Measurements from ENCODE around the gene PTGDS.
A peak's percentile ranks its signal among the peaks of the same experiment; 100 is the strongest.

PTGDS gene

GRCh38 chr9:137026828-137027227 is 49.5 kb downstream of the PTGDS start:
- ATAC-seq: no peak
- TF ChIP-seq CREB5 (CRISPR knock-in tag; IDR thresholded peaks at IDR 0.05; ENCODE audit: low read depth): no peak
- TF ChIP-seq TSHZ2 (CRISPR knock-in tag; IDR thresholded peaks at IDR 0.05): no peak

GRCh38 chr9:137027369-137028262 is 50.3 kb downstream of the PTGDS start, which contains the start of gene ABCA2:
Gene ABCA2 (minus strand): TSS chr9:137028237. CDS start chr9:137028140, 97 bp downstream.
- TF ChIP-seq ZNF565 (CRISPR knock-in tag; conservative IDR thresholded peaks at IDR 0.05; ENCODE audit: low read depth): no peak
- no peak for TF ChIP-seq OSR1 (CRISPR knock-in tag; IDR thresholded peaks at IDR 0.05)
- TF ChIP-seq BACH2 (CRISPR knock-in tag; IDR thresholded peaks at IDR 0.05; ENCODE audit: borderline replicate concordance): no peak
- no peak for TF ChIP-seq TOX (CRISPR knock-in tag; IDR thresholded peaks at IDR 0.05; ENCODE audit: borderline replicate concordance)
- no peak for TF ChIP-seq ZNF8 (CRISPR knock-in tag; IDR thresholded peaks at IDR 0.05)
- no peak for TF ChIP-seq SNAI2 (CRISPR knock-in tag; IDR thresholded peaks at IDR 0.05)
- TF ChIP-seq ARNTL (CRISPR knock-in tag; IDR thresholded peaks at IDR 0.05; ENCODE audit: borderline replicate concordance, low read depth): no peak
- TF ChIP-seq ISL1 (CRISPR knock-in tag; IDR thresholded peaks at IDR 0.05): no peak
- no peak for TF ChIP-seq ZC3H10 (CRISPR knock-in tag; IDR thresholded peaks at IDR 0.05)
- no peak for TF ChIP-seq TCF4 (CRISPR knock-in tag; IDR thresholded peaks at IDR 0.05; ENCODE audit: borderline replicate concordance)
- TF ChIP-seq ESRRG (CRISPR knock-in tag; IDR thresholded peaks at IDR 0.05): no peak
- TF ChIP-seq GLIS3 (CRISPR knock-in tag; IDR thresholded peaks at IDR 0.05): no peak
- TF ChIP-seq ZFP3 (CRISPR knock-in tag; IDR thresholded peaks at IDR 0.05): no peak
- ATAC-seq: peak; percentile 5; the same call in 1 of the 3 replicates

- peak; percentile 57 for ATAC-seq
- TF ChIP-seq PPARA (CRISPR knock-in tag; IDR thresholded peaks at IDR 0.05; ENCODE audit: borderline replicate concordance): no peak
- no peak for TF ChIP-seq ISL1 (CRISPR knock-in tag; IDR thresholded peaks at IDR 0.05)
Observed at GRCh38 chr9:137028263-137029057, 51.2 kb downstream of the PTGDS start.

- peak; percentile 88 for ATAC-seq
- TF ChIP-seq SNAI2 (CRISPR knock-in tag; IDR thresholded peaks at IDR 0.05) (no peak), CREB5 (CRISPR knock-in tag; IDR thresholded peaks at IDR 0.05; ENCODE audit: low read depth) (no peak), TOX (CRISPR knock-in tag; IDR thresholded peaks at IDR 0.05; ENCODE audit: borderline replicate concordance) (no peak), CSRNP3 (CRISPR knock-in tag; IDR thresholded peaks at IDR 0.05) (no peak), ARNTL (CRISPR knock-in tag; IDR thresholded peaks at IDR 0.05; ENCODE audit: borderline replicate concordance, low read depth) (no peak), ZFP30 (CRISPR knock-in tag; IDR thresholded peaks at IDR 0.05) (no peak), OSR1 (CRISPR knock-in tag; IDR thresholded peaks at IDR 0.05) (no peak), ESRRG (CRISPR knock-in tag; IDR thresholded peaks at IDR 0.05) (no peak), BACH2 (CRISPR knock-in tag; IDR thresholded peaks at IDR 0.05; ENCODE audit: borderline replicate concordance) (no peak), RARB (CRISPR knock-in tag; IDR thresholded peaks at IDR 0.05) (no peak), ZNF8 (CRISPR knock-in tag; IDR thresholded peaks at IDR 0.05) (no peak), ZNF70 (CRISPR knock-in tag; IDR thresholded peaks at IDR 0.05) (no peak), CSDC2 (CRISPR knock-in tag; IDR thresholded peaks at IDR 0.05) (no peak)
Observed at GRCh38 chr9:137029058-137029936, 52.0 kb downstream of the PTGDS start.

All from SK-N-SH treated with all-trans-retinoic acid at 6 μM for 48 hours (cell line).